Suppressor macrophage treated with lipopolysaccharide for 1 hour (primary cell): ENCODE results near the gene MEG3.

ENCODE experiments used
- DNase-seq, 3 donors: peaks; one replicate each; pipeline ENCODE4 v3.0.0-alpha.2; 2020 to 2022

The MEG3 gene

GRCh38 chr14:100825713-100826331, at the start of gene MEG3:
Gene MEG3 (plus strand): TSS chr14:100826118.
- no peak for DNase-seq

- DNase-seq, result no peak
These were observed 49.1 kb upstream of the MEG3 start for GRCh38 chr14:100776681-100777365.

GRCh38 chr14:100777366-100777817, 48.5 kb upstream of the MEG3 start:
- DNase-seq, result no peak

- no peak for DNase-seq
These were observed 47.9 kb upstream of the MEG3 start for GRCh38 chr14:100777818-100778525.

GRCh38 chr14:100778526-100778882, 47.4 kb upstream of the MEG3 start:
- DNase-seq, result no peak

GRCh38 chr14:100778951-100779690, 46.8 kb upstream of the MEG3 start:
- DNase-seq, result no peak

GRCh38 chr14:100779691-100780080, 46.2 kb upstream of the MEG3 start:
- no peak for DNase-seq

GRCh38 chr14:100780246-100780645, 45.7 kb upstream of the MEG3 start:
- no peak for DNase-seq

- no peak for DNase-seq
These were observed 45.1 kb upstream of the MEG3 start for GRCh38 chr14:100780646-100781355.

GRCh38 chr14:100781952-100782351, 44.0 kb upstream of the MEG3 start:
- DNase-seq, result no peak

- no peak for DNase-seq
These were observed 43.2 kb upstream of the MEG3 start for GRCh38 chr14:100782516-100783320.

- DNase-seq, result no peak
These were observed 42.1 kb upstream of the MEG3 start for GRCh38 chr14:100783630-100784370.

- DNase-seq, result no peak
These were observed 41.2 kb upstream of the MEG3 start for GRCh38 chr14:100784523-100785337.

GRCh38 chr14:100785338-100785615, 40.6 kb upstream of the MEG3 start:
- no peak for DNase-seq

GRCh38 chr14:100785626-100786025, 40.3 kb upstream of the MEG3 start:
- no peak for DNase-seq

GRCh38 chr14:100786131-100786530, 39.8 kb upstream of the MEG3 start:
- no peak for DNase-seq

- no peak for DNase-seq
These were observed 39.2 kb upstream of the MEG3 start for GRCh38 chr14:100786576-100787219.

GRCh38 chr14:100787659-100788058, 38.3 kb upstream of the MEG3 start:
- DNase-seq, result no peak

GRCh38 chr14:100788517-100788916, 37.4 kb upstream of the MEG3 start:
- no peak for DNase-seq

- no peak for DNase-seq
These were observed 37.0 kb upstream of the MEG3 start for GRCh38 chr14:100788942-100789341.
